Cardiac muscle cell (in vitro differentiated cells and primary cell): ENCODE measurements around the gene PAK4. TPM values are rescaled to one million over a fixed set of nuclear protein-coding genes. Genes with fewer than 3 reads are reported as not detected.
A peak's percentile ranks its signal among the peaks of the same experiment; 100 is the strongest.

Experiments used
- DNase-seq, 2 donors: peaks; one replicate each; pipeline versions ENCODE4 v3.0.0 to v3.0.0-alpha.2; 2010 to 2017; ENCODE audit warnings: low read depth in 1 of 2, low spot score in 1 of 2
- H3K27ac ChIP-seq: fragments of 200-600 bp; sonication (generic); 2 replicates; pipeline ENCODE4 v1.5.1; 2016
- H3K27me3 ChIP-seq: fragments of 200-600 bp; sonication (generic); 2 replicates; pipeline ENCODE4 v1.6.0; 2016; ENCODE audit warnings: control low read depth
- H3K36me3 ChIP-seq: fragments of 200-600 bp; sonication (generic); 2 replicates; pipeline ENCODE4 v1.5.1; 2016; ENCODE audit warnings: control low read depth
- H3K4me1 ChIP-seq: fragments of 200-600 bp; sonication (generic); 2 replicates; pipeline ENCODE4 v1.8.1; 2017; ENCODE audit warnings: low read depth, mild to moderate bottlenecking, mixed run types
- H3K4me3 ChIP-seq: fragments of 200-600 bp; sonication (generic); 2 replicates; pipeline ENCODE4 v1.5.1; 2016; ENCODE audit warnings: mild to moderate bottlenecking
- H3K9me3 ChIP-seq: fragments of 200-600 bp; sonication (generic); 2 replicates; pipeline ENCODE4 v1.5.1; 2017; ENCODE audit warnings: low read depth, mild to moderate bottlenecking, control low read depth
- CTCF ChIP-seq: IDR thresholded peaks from 2 replicates; pipeline ENCODE4 v1.5.1; 2012; ENCODE audit warnings: low read depth, mild to moderate bottlenecking, low read length
- polyA plus RNA-seq: library from polyadenylated mRNA; unstranded; fragments of >200 nt; fragmentation: Nextera tagmentation; extraction: Ambion mirVana; gene quantifications from 2 replicates; pipeline ENCODE4 v1.2.1, GENCODE V29; 2016
- total RNA-seq: library from RNA; depleted of rRNA; stranded (reverse); fragments of >200 nt; gene quantifications from 2 replicates; pipeline ENCODE4 v1.2.3, GENCODE V29; 2016

The PAK4 gene
- total and polyA plus RNA-seq, 2 experiments from 2014 or later, result 32.5 to 57.9 TPM

- Histone ChIP-seq H3K27ac (no peak overlapping the region), H3K27me3 (no peaks in the 10 kb centered on the region), H3K36me3 (no peaks in the 10 kb centered on the region), H3K4me3 (no peak overlapping the region), H3K9me3 (no peaks in the 10 kb centered on the region), H3K4me1 (peaks cover 14% of the 10 kb centered on the region)
- TF ChIP-seq CTCF, result no peak
- DNase-seq, result no peak
Measured at GRCh38 chr19:39163621-39164020, 38.0 kb downstream of the PAK4 start.

- Histone ChIP-seq H3K27me3 (no peaks in the 10 kb centered on the region), H3K4me1 (peaks cover 14% of the 10 kb centered on the region), H3K4me3 (no peak overlapping the region), H3K9me3 (no peaks in the 10 kb centered on the region), H3K27ac (no peak overlapping the region), H3K36me3 (no peaks in the 10 kb centered on the region)
- no peak for TF ChIP-seq CTCF
- no peak for DNase-seq
Measured at GRCh38 chr19:39164289-39164688, 38.7 kb downstream of the PAK4 start.

GRCh38 chr19:39165857-39166256 lies 40.3 kb downstream of the PAK4 start:
- H3K4me1 ChIP-seq, result peaks cover 25% of the 10 kb centered on the region
- no peak overlapping the region for H3K27ac ChIP-seq
- no peaks in the 10 kb centered on the region for H3K36me3 ChIP-seq
- no peak for DNase-seq
- no peaks in the 10 kb centered on the region for H3K9me3 ChIP-seq
- H3K4me3 ChIP-seq, result no peak overlapping the region
- no peak for TF ChIP-seq CTCF
- no peaks in the 10 kb centered on the region for H3K27me3 ChIP-seq

GRCh38 chr19:39166571-39167391 lies 41.2 kb downstream of the PAK4 start:
- Histone ChIP-seq H3K9me3 (no peaks in the 10 kb centered on the region), H3K27ac (peak overlapping the region; percentile 13), H3K27me3 (no peaks in the 10 kb centered on the region), H3K4me3 (no peak overlapping the region), H3K36me3 (no peaks in the 10 kb centered on the region), H3K4me1 (peaks cover 34% of the 10 kb centered on the region)
- TF ChIP-seq CTCF, result no peak
- DNase-seq, result peak in 1 of 2 donors; percentile 73

- peak overlapping the region; percentile 13 for H3K27ac ChIP-seq
- DNase-seq, result no peak
- no peaks in the 10 kb centered on the region for H3K36me3 ChIP-seq
- H3K4me1 ChIP-seq, result peaks cover 36% of the 10 kb centered on the region
- no peaks in the 10 kb centered on the region for H3K9me3 ChIP-seq
- no peaks in the 10 kb centered on the region for H3K27me3 ChIP-seq
- TF ChIP-seq CTCF, result no peak
- no peak overlapping the region for H3K4me3 ChIP-seq
Measured at GRCh38 chr19:39167461-39168257, 42.1 kb downstream of the PAK4 start.
